PFSK-1 (cell line): ENCODE data around the gene NAV2.

ENCODE experiments used
- FOXP2 ChIP-seq: optimal IDR thresholded peaks from 2 replicates; pipeline ENCODE3; 2011; ENCODE audit warnings: borderline replicate concordance, control low read depth, inconsistent platforms; ENCODE audit not compliant: insufficient read depth; ENCODE audit errors: extremely low read length, extremely low read depth
- POLR2AphosphoS5 ChIP-seq: IDR thresholded peaks from 2 replicates; pipeline ENCODE4 v1.6.1; 2012; ENCODE audit warnings: low read depth, mild to moderate bottlenecking, control low read depth, low read length, moderate library complexity
- REST ChIP-seq, 2 experiments: IDR thresholded peaks; 2 replicates each; pipeline versions ENCODE4 v1.6.1 to v1.8.0; 2011 to 2012; ENCODE audit warnings: low read depth in 2 of 2, low read length in 2 of 2, control low read depth in 1 of 2, inconsistent platforms in 1 of 2, mild to moderate bottlenecking in 1 of 2, moderate library complexity in 1 of 2; ENCODE audit not compliant: insufficient read depth in 1 of 2
- TAF1 ChIP-seq: IDR thresholded peaks from 2 replicates; pipeline ENCODE4 v1.6.1; 2012; ENCODE audit warnings: low read length, control low read depth, borderline replicate concordance; ENCODE audit not compliant: insufficient read depth

- TF ChIP-seq POLR2AphosphoS5: no peak
- TF ChIP-seq REST (IDR thresholded peaks at IDR 0.05; ENCODE audit: insufficient read depth in 1 of 2, low read depth in 2 of 2, low read length in 2 of 2): no peak
- TF ChIP-seq FOXP2: no peak
- no peak for TF ChIP-seq TAF1
These were observed 173.9 kb downstream of the NAV2 start for GRCh38 chr11:19886498-19886897.
